BE2C (cell line): ENCODE measurements around the gene SKIC3. TPM values are rescaled to one million over a fixed set of nuclear protein-coding genes. Genes with fewer than 3 reads are reported as not detected.

Source experiments
- DNase-seq: peaks from one replicate; pipeline ENCODE4 v3.0.0-alpha.2; 2020
- H3K27me3 ChIP-seq: fragments of 250-450 bp; sonication (Bioruptor Pico); 2 replicates; pipeline ENCODE4 v1.5.1; 2020; ENCODE audit warnings: mild to moderate bottlenecking
- H3K36me3 ChIP-seq: fragments of 250-450 bp; sonication (Bioruptor Pico); 2 replicates; pipeline ENCODE4 v1.5.1; 2020; ENCODE audit warnings: mild to moderate bottlenecking
- H3K4me1 ChIP-seq: fragments of 250-450 bp; sonication (Bioruptor Pico); 2 replicates; pipeline ENCODE4 v1.5.1; 2020
- H3K4me3 ChIP-seq: 2 replicates; pipeline ENCODE4 v1.5.1; 2011; ENCODE audit warnings: low read depth, low read length
- H3K9me3 ChIP-seq: fragments of 250-450 bp; sonication (Bioruptor Pico); 2 replicates; pipeline ENCODE4 v1.5.1; 2020
- CTCF ChIP-seq: IDR thresholded peaks from 2 replicates; pipeline ENCODE4 v1.5.1; 2012; ENCODE audit warnings: mild to moderate bottlenecking, low read depth, low read length
- polyA plus RNA-seq: library from polyadenylated mRNA; unstranded; fragments of >200 nt; gene quantifications from one replicate; pipeline ENCODE4 v1.2.1, GENCODE V29; 2012; ENCODE audit warnings: low read depth, missing spikeins; ENCODE audit not compliant: insufficient read length, insufficient read depth

Gene SKIC3
- polyA plus RNA-seq: 25.4 TPM

GRCh38 chr5:95554647-95555548 is at the start of gene SKIC3, which contains the start of gene ARSK:
SKIC3 (minus strand) TSS chr5:95554977; CDS start chr5:95547150, 7,827 bp downstream.
ARSK (plus strand) TSS chr5:95555101; CDS start chr5:95555279, 178 bp downstream.
- DNase-seq: peak; percentile 92
- TF ChIP-seq CTCF: peak; percentile 40
- H3K4me1 ChIP-seq: no peaks in the 10 kb centered on the region

GRCh38 chr5:95600557-95600956 is 45.8 kb upstream of the SKIC3 start:
- no peaks in the 10 kb centered on the region for H3K27me3 ChIP-seq
- DNase-seq: no peak
- no peaks in the 10 kb centered on the region for H3K9me3 ChIP-seq
- H3K4me3 ChIP-seq: no peak overlapping the region
- TF ChIP-seq CTCF: no peak
- no peaks in the 10 kb centered on the region for H3K4me1 ChIP-seq
- H3K36me3 ChIP-seq: peaks cover 4% of the 10 kb centered on the region; the same call in 1 of the 2 replicates

More at GRCh38 chr5:95554647-95555548, at the start of gene SKIC3, which contains the start of gene ARSK:
- Histone ChIP-seq H3K36me3 (peaks cover 5% of the 10 kb centered on the region), H3K27me3 (no peaks in the 10 kb centered on the region), H3K9me3 (no peaks in the 10 kb centered on the region), H3K4me3 (peak within 1 kb of the TSS; percentile 75)

GRCh38 chr5:95599252-95599651 is 44.5 kb upstream of the SKIC3 start:
- no peaks in the 10 kb centered on the region for H3K9me3 ChIP-seq
- H3K4me1 ChIP-seq: no peaks in the 10 kb centered on the region
- H3K4me3 ChIP-seq: no peak overlapping the region
- no peaks in the 10 kb centered on the region for H3K27me3 ChIP-seq
- no peak for DNase-seq
- peaks cover 4% of the 10 kb centered on the region; the same call in 1 of the 2 replicates for H3K36me3 ChIP-seq
- no peak for TF ChIP-seq CTCF

GRCh38 chr5:95595289-95595931 is 40.6 kb upstream of the SKIC3 start:
- Histone ChIP-seq H3K27me3 (no peaks in the 10 kb centered on the region), H3K4me3 (no peak overlapping the region), H3K9me3 (no peaks in the 10 kb centered on the region), H3K36me3 (no peaks in the 10 kb centered on the region; the same call in 1 of the 2 replicates), H3K4me1 (peaks cover 4% of the 10 kb centered on the region; the same call in 1 of the 2 replicates)
- no peak for TF ChIP-seq CTCF
- DNase-seq: no peak

GRCh38 chr5:95591490-95591901 is 36.7 kb upstream of the SKIC3 start:
- TF ChIP-seq CTCF: no peak
- DNase-seq: no peak
- no peaks in the 10 kb centered on the region; the same call in 1 of the 2 replicates for H3K36me3 ChIP-seq
- no peak overlapping the region for H3K4me3 ChIP-seq
- H3K9me3 ChIP-seq: no peaks in the 10 kb centered on the region
- peaks cover 4% of the 10 kb centered on the region; the same call in 1 of the 2 replicates for H3K4me1 ChIP-seq
- H3K27me3 ChIP-seq: no peaks in the 10 kb centered on the region
